ENCODE results near the gene ZNF213. TPM values are rescaled to one million over a fixed set of nuclear protein-coding genes. Genes with fewer than 3 reads are reported as not detected.
A peak's percentile ranks its signal among the peaks of the same experiment; 100 is the strongest.

Gene ZNF213
- polyA plus RNA-seq, 1 donor from 2014 or later: 5.1 TPM

DNA sequence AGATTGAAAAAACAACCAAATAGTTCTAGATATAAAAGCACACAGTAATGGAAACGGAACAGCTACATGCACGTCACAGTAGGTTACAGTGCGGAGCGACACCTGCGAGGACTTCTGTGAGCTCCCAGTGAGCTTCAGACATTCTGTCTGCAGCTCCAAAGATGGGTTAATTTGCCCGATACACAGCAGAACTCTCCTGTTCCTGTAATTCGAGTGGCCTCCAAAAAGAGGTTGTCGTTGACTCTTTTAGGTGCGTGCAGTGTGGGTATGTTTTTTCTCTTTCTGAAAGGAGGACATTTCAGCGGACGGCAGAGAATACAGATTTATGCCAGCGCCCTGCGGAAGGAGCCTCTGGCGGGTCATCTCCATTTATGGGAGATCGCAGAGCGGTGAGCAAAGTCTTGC, 56.1 kb downstream of the ZNF213 start:
- no peaks in the 10 kb centered on the region for H3K79me2 ChIP-seq (replicated peaks; ENCODE audit: insufficient read depth, low read length)
- peak overlapping the region; percentile 53 for H3K4me3 ChIP-seq (ENCODE audit: low read length)
- no peak overlapping the region for H2AFZ ChIP-seq (ENCODE audit: low read depth, low read length)
- no peak overlapping the region for H3K27ac ChIP-seq (ENCODE audit: low read length)
- H3K27me3 ChIP-seq (ENCODE audit: insufficient read depth, low read depth, low read length): peaks cover 85% of the 10 kb centered on the region
- H3K9me3 ChIP-seq (ENCODE audit: low read length): no peaks in the 10 kb centered on the region
- no peaks in the 10 kb centered on the region for H4K20me1 ChIP-seq (ENCODE audit: insufficient read depth)
- no peaks in the 10 kb centered on the region for H3K36me3 ChIP-seq (ENCODE audit: insufficient read depth, low read length)
- no peaks in the 10 kb centered on the region for H3K9me2 ChIP-seq (ENCODE audit: insufficient read depth, low read length)
- H3K4me2 ChIP-seq (ENCODE audit: low read length): no peak overlapping the region
- no peak overlapping the region for H3K9ac ChIP-seq (ENCODE audit: low read length)
- TF ChIP-seq EZH2 (IDR thresholded peaks at IDR 0.05; ENCODE audit: borderline replicate concordance, insufficient read depth, low read length, poor library complexity, severe bottlenecking) (no peak), MXI1 (conservative IDR thresholded peaks at IDR 0.05; ENCODE audit: poor library complexity, severe bottlenecking) (no peak), RAD21 (conservative IDR thresholded peaks at IDR 0.05) (no peak), CTCF (IDR thresholded peaks at IDR 0.05; ENCODE audit: poor library complexity, severe bottlenecking) (no peak), REST (IDR thresholded peaks at IDR 0.05; ENCODE audit: borderline replicate concordance) (no peak), SMC3 (conservative IDR thresholded peaks at IDR 0.05; ENCODE audit: poor library complexity) (no peak), TAF1 (IDR thresholded peaks at IDR 0.05; ENCODE audit: low read depth) (no peak), EP300 (conservative IDR thresholded peaks at IDR 0.05; ENCODE audit: poor library complexity, severe bottlenecking) (no peak), POLR2AphosphoS5 (IDR thresholded peaks at IDR 0.05) (no peak)
- H3F3A ChIP-seq (ENCODE audit: insufficient read depth, low read length, poor library complexity, severe bottlenecking): no peaks in the 10 kb centered on the region

Small RNA genes within 50 kb of the gene (small RNA-seq; reads per million reads assigned to genes)
- gene RNU1-22P: 0.07 to 2.8 (median 0.10) reads per million in 3 experiments

Other genes starting within 250 kb of the ZNF213 start
- gene FLYWCH1, start 223.1 kb upstream of the ZNF213 start, polyA plus RNA-seq: 33.0 and 41.4 TPM in 2 replicates
- gene KREMEN2, start 170.8 kb upstream of the ZNF213 start, polyA plus RNA-seq: 0.71 TPM in 1 of 2 replicates, not detected in the other
- gene PAQR4, start 165.7 kb upstream of the ZNF213 start, polyA plus RNA-seq: 47.8 and 55.8 TPM in 2 replicates
- 2.9 and 5.9 TPM in 2 replicates for gene PKMYT1, start 154.6 kb upstream of the ZNF213 start, polyA plus RNA-seq
- not detected in 2 replicates for gene CLDN9, start 122.1 kb upstream of the ZNF213 start, polyA plus RNA-seq
- gene CLDN6, start 116.8 kb upstream of the ZNF213 start, polyA plus RNA-seq: 1.1 TPM in 1 of 2 replicates, not detected in the other
- gene TNFRSF12A, start 114.7 kb upstream of the ZNF213 start, polyA plus RNA-seq: 2.0 and 2.3 TPM in 2 replicates
- gene HCFC1R1, start 111.1 kb upstream of the ZNF213 start, polyA plus RNA-seq: 19.0 and 23.7 TPM in 2 replicates
- 11.4 and 23.0 TPM in 2 replicates for gene THOC6, start 111.0 kb upstream of the ZNF213 start, polyA plus RNA-seq
- 0.37 TPM in 1 of 2 replicates, not detected in the other for gene BICDL2, start 98.1 kb upstream of the ZNF213 start, polyA plus RNA-seq
- not detected in 2 replicates for gene MMP25, start 88.5 kb upstream of the ZNF213 start, polyA plus RNA-seq
- gene IL32, start 69.4 kb upstream of the ZNF213 start, polyA plus RNA-seq: not detected in 2 replicates
- 0.10 TPM in 1 of 2 replicates, not detected in the other for gene ZSCAN10, start 35.7 kb upstream of the ZNF213 start, polyA plus RNA-seq
- gene ZNF205, start 22.4 kb upstream of the ZNF213 start, polyA plus RNA-seq: 30.0 and 39.4 TPM in 2 replicates
- gene OR1F1, start 53.2 kb downstream of the ZNF213 start, polyA plus RNA-seq: 2.5 and 2.7 TPM in 2 replicates
- 20.8 and 23.0 TPM in 2 replicates for gene ZNF200, start 100.1 kb downstream of the ZNF213 start, polyA plus RNA-seq
- gene MEFV, start 121.6 kb downstream of the ZNF213 start, polyA plus RNA-seq: not detected in 2 replicates
- gene ZNF263, start 148.5 kb downstream of the ZNF213 start, polyA plus RNA-seq: 65.4 and 88.4 TPM in 2 replicates
- gene TIGD7, start 170.4 kb downstream of the ZNF213 start, polyA plus RNA-seq: 21.7 and 25.2 TPM in 2 replicates
- gene ZNF75A, start 170.5 kb downstream of the ZNF213 start, polyA plus RNA-seq: 58.3 and 76.0 TPM in 2 replicates
- gene OR2C1, start 220.9 kb downstream of the ZNF213 start, polyA plus RNA-seq: 0.22 TPM in 1 of 2 replicates, not detected in the other